GM20431 (cell line): Measurements from ENCODE around the gene TAS2R8.

Experiments
- in situ Hi-C: fragments of 300-500 bp; cut with MseI, MboI; formaldehyde crosslinking; loops from one replicate; pipeline ENCODE4 v1.15.0; 2020; ENCODE audit warnings: low sequenced_read_pairs; ENCODE audit not compliant: unreplicated experiment

TAS2R8 gene

DNA sequence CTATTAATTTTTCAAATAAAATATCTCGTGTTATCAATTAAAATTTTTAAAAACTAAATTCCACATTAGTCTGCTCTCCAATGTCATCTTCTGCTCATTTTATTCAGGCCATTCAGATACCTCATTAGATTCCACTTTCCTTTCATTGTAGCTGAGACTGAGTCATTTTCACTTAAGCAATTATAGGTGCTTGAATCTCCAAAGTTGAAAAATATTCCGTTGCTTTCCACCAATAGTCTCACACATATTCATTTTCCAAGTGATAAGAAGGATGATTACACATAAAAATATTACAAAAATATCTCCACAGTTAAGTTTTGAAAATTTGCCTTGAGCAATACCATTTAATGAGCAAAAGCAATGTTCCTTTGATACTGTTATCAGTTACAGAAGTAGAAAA, 47.4 kb downstream of the TAS2R8 start:
- in situ Hi-C loops, result loop anchor here (10.0 kb wide), 1 partner anchor 725 kb away; no protein-coding TSS in a partner anchor

DNA sequence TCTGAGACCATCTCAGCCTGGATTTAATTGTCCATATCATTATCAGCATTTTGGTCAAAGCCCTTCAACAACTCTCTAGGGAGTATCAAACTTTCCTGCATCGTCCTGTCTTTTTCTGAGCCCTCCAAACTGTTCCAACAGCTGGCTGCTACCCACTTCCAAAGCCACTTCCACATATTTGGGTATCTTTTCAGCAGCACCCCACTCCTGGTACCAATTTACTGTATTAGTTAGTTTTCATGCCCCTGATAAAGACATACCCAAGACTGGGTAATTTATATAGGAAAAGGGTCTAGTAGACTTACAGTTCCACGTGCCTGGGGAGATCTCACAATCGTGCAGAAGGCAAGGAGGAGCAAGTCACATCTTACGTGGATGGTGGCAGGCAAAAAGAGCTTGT, 50.9 kb downstream of the TAS2R8 start:
- in situ Hi-C loops, result no loop called here
